OCI-LY7 (cell line): ENCODE measurements around the gene C12orf42.

Source experiments
- CTCF ChIP-seq: fragments of 200-600 bp; sonication (generic); conservative IDR thresholded peaks from 2 replicates; pipeline ENCODE4 v1.5.1; 2014; ENCODE audit warnings: mild to moderate bottlenecking, antibody characterized with exemption, low read length, moderate library complexity, mixed read lengths
- EZH2phosphoT487 ChIP-seq: fragments of 200-600 bp; sonication (generic); IDR thresholded peaks from 2 replicates; pipeline ENCODE4 v1.6.1; 2018; ENCODE audit warnings: low read depth, borderline replicate concordance, mild to moderate bottlenecking, mixed run types, antibody characterized with exemption, low read length, moderate library complexity, mixed read lengths

GRCh38 chr12:103310546-103311270 is 185.1 kb downstream of the C12orf42 start:
- no peak for TF ChIP-seq CTCF
- TF ChIP-seq EZH2phosphoT487 = no peak
